Esophagus squamous epithelium (tissue), 5 donors: ENCODE results near the gene TMPRSS5. TPM values are rescaled to one million over a fixed set of nuclear protein-coding genes. Genes with fewer than 3 reads are reported as not detected.

ENCODE experiments used
- DNase-seq: peaks from one replicate; lab custom pipeline; 2025; lab: John Stamatoyannopoulos, UW
- H3K27ac ChIP-seq, 4 donors: fragments of 200-600 bp; sonication (generic); one replicate each; pipeline ENCODE4 v1.5.1; 2016 to 2019; ENCODE audit warnings: mild to moderate bottlenecking in 1 of 4
- H3K27me3 ChIP-seq, 4 donors: fragments of 200-600 bp; sonication (generic); 1 replicate in 3 of 4; 2 replicates in 1 of 4; pipeline versions ENCODE4 v1.5.1 to v1.6.0; 2017 to 2021; ENCODE audit warnings: antibody characterized with exemption in 1 of 4
- H3K36me3 ChIP-seq, 3 donors: fragments of 200-600 bp; sonication (generic); one replicate each; pipeline ENCODE4 v1.5.1; 2016 to 2019
- H3K4me1 ChIP-seq, 3 donors: fragments of 200-600 bp; sonication (generic); one replicate each; pipeline ENCODE4 v1.5.1; 2017 to 2019
- H3K4me3 ChIP-seq, 4 donors: fragments of 200-600 bp; sonication (generic); 1 replicate in 3 of 4; 2 replicates in 1 of 4; pipeline ENCODE4 v1.5.1; 2016 to 2019; ENCODE audit warnings: mild to moderate bottlenecking in 2 of 4, moderate library complexity in 1 of 4
- H3K9me3 ChIP-seq, 3 donors: fragments of 200-600 bp; sonication (generic); one replicate each; pipeline ENCODE4 v1.5.1; 2016 to 2019
- POLR2A ChIP-seq, 4 donors: fragments of 450-650 bp; IDR thresholded peaks; one replicate each; pipeline ENCODE4 v1.6.1; 2017; ENCODE audit warnings: antibody characterized with exemption in 4 of 4, mild to moderate bottlenecking in 4 of 4, moderate library complexity in 3 of 4
- WGBS, 2 donors: methylation state at CpG; one replicate each; pipeline ENCODE4 v1.1.5; 2018; 5-methylcytosine and 5-hydroxymethylcytosine counted together
- intact Hi-C: fragments of 100-400 bp; cut with DNase I; formaldehyde crosslinking; loops from one replicate; pipeline ENCODE4 v1.15.0; 2022
- total RNA-seq, 4 donors: library from RNA; depleted of rRNA; stranded (reverse); fragments of >200 nt; gene quantifications; one replicate each; pipeline ENCODE4 v1.1.0, GENCODE V29; 2016
- TF ChIP-seq, protein P1 (sequence below), 6 experiments: fragments of 450-650 bp in 4 of 6; fragments of 200-600 bp in 2 of 6; sonication (generic) in 2 of 6; IDR thresholded peaks; one replicate each; pipeline ENCODE4 v1.5.1; 2016 to 2019; ENCODE audit warnings: antibody characterized with exemption in 6 of 6, mild to moderate bottlenecking in 4 of 6, moderate library complexity in 4 of 6
- donor health status: DM: yes; HTN: yes; CAD: no.

TMPRSS5 gene
- total RNA-seq, 4 donors from 2014 or later = 0.19 to 1.3 (median 0.35) TPM; not detected in 1

DNA sequence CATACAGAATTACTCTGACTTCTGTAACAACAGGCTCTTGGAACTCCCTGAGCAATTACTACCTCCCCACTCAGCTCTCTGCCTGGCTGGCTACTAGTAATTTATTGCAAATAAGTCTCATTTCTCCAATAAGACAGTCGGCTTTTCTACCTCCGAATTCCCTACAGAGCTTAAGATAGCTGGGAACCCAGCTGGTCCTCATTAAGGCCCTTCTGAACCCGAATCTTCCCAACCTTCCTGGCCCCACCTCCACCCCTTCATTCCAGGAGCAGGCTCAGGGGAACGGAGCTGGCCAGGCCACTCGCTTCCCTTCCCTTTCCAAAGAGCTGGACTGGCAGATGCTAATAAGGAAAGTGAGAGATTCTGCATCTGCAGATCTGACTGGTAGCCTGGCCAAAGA lies 21.6 kb downstream of the TMPRSS5 start:
- 67 to 78% methylated on average over 2 to 4 of the region's 5 CpGs for WGBS, 2 donors
- no peak for TF ChIP-seq POLR2A (IDR thresholded peaks at IDR 0.05)
- TF ChIP-seq, protein P1, sequence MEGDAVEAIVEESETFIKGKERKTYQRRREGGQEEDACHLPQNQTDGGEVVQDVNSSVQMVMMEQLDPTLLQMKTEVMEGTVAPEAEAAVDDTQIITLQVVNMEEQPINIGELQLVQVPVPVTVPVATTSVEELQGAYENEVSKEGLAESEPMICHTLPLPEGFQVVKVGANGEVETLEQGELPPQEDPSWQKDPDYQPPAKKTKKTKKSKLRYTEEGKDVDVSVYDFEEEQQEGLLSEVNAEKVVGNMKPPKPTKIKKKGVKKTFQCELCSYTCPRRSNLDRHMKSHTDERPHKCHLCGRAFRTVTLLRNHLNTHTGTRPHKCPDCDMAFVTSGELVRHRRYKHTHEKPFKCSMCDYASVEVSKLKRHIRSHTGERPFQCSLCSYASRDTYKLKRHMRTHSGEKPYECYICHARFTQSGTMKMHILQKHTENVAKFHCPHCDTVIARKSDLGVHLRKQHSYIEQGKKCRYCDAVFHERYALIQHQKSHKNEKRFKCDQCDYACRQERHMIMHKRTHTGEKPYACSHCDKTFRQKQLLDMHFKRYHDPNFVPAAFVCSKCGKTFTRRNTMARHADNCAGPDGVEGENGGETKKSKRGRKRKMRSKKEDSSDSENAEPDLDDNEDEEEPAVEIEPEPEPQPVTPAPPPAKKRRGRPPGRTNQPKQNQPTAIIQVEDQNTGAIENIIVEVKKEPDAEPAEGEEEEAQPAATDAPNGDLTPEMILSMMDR (IDR thresholded peaks at IDR 0.05) = no peak
- no peak overlapping the region for H3K4me3 ChIP-seq
- DNase-seq = no peak
- H3K36me3 ChIP-seq = no peaks in the 10 kb centered on the region
- no peak overlapping the region for H3K27ac ChIP-seq
- intact Hi-C loops = no loop called here
- peaks cover 0 to 6% (median 0%) of the 10 kb centered on the region in 3 donors for H3K4me1 ChIP-seq
- no peaks in the 10 kb centered on the region for H3K9me3 ChIP-seq
- H3K27me3 ChIP-seq = no peaks in the 10 kb centered on the region

DNA sequence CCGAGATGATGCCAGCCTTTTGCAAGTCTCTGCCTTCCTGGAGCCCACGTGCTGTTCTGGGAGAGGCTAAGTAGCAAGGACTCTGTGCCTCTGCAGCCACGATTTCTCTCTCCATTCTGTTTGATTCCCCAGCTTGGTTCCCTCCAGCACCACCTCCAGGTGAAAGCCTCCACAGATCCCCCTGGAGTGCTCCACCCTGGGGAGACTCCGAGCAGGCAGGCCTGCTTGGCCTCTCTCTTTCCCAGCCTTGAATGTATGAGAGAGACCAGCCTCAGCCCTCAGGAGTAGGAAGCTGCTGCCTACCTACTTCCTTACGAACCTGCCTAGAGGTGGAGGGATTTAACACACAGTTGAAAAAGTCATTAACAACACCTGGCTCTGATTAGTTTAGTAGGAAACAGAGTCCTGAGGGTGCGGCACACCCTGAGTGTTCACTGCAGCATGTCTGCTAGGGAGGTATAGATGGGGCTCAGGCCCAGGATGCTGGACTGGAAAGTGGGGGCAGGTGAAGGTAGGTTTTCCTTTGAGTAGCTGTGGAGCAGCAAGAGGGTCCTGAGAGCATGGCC lies 22.5 kb downstream of the TMPRSS5 start:
- no peak for TF ChIP-seq POLR2A (IDR thresholded peaks at IDR 0.05)
- TF ChIP-seq, protein P1 (IDR thresholded peaks at IDR 0.05) = no peak
- intact Hi-C loops = no loop called here
- Histone ChIP-seq H3K4me1 (peaks cover 0 to 6% (median 0%) of the 10 kb centered on the region in 3 donors), H3K36me3 (no peaks in the 10 kb centered on the region), H3K27ac (no peak overlapping the region), H3K9me3 (no peaks in the 10 kb centered on the region), H3K27me3 (no peaks in the 10 kb centered on the region), H3K4me3 (no peak overlapping the region)
- WGBS, 2 donors = 77% methylated on average over 4 of the region's 6 CpGs
- no peak for DNase-seq

- H3K27ac ChIP-seq = no peak overlapping the region
- no peak overlapping the region for H3K4me3 ChIP-seq
- intact Hi-C loops = no loop called here
- TF ChIP-seq, protein P1 (IDR thresholded peaks at IDR 0.05) = no peak
- TF ChIP-seq POLR2A (IDR thresholded peaks at IDR 0.05) = no peak
- no peaks in the 10 kb centered on the region for H3K36me3 ChIP-seq
- peaks cover 0 to 6% (median 0%) of the 10 kb centered on the region in 3 donors for H3K4me1 ChIP-seq
- H3K27me3 ChIP-seq = no peaks in the 10 kb centered on the region
- no peaks in the 10 kb centered on the region for H3K9me3 ChIP-seq
- no peak for DNase-seq
- WGBS, 2 donors = 73 to 83% methylated on average over 4 to 9 of the region's 10 CpGs
Observed at GRCh38 chr11:113681711-113682413, 24.2 kb downstream of the TMPRSS5 start.

DNA sequence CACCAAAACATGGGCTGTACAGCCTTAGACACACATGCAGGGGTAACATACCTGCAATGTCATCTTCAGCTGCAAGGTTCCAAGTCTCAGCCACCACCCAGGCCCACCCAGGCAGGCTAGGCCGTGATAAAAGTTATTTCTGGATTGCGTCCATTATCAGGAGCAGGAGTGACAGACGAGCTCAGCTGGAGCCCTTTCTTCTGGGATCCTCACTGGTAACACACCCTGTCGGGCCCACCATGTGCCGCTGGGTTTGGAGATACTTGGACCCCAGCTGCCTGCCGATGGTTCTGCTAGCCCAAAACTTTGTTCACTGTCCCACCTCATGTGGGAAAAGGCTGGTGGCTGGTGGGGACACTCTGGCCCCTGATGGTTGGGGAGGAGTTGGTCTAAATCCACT lies 24.8 kb downstream of the TMPRSS5 start:
- DNase-seq = no peak
- no peak for TF ChIP-seq POLR2A (IDR thresholded peaks at IDR 0.05)
- TF ChIP-seq, protein P1 (IDR thresholded peaks at IDR 0.05) = no peak
- 67 to 79% methylated on average over 2 to 6 of the region's 6 CpGs for WGBS, 2 donors
- Histone ChIP-seq H3K36me3 (no peaks in the 10 kb centered on the region), H3K27me3 (no peaks in the 10 kb centered on the region), H3K27ac (no peak overlapping the region), H3K4me1 (peaks cover 0 to 6% (median 0%) of the 10 kb centered on the region in 3 donors), H3K4me3 (no peak overlapping the region), H3K9me3 (no peaks in the 10 kb centered on the region)
- intact Hi-C loops = no loop called here

DNA sequence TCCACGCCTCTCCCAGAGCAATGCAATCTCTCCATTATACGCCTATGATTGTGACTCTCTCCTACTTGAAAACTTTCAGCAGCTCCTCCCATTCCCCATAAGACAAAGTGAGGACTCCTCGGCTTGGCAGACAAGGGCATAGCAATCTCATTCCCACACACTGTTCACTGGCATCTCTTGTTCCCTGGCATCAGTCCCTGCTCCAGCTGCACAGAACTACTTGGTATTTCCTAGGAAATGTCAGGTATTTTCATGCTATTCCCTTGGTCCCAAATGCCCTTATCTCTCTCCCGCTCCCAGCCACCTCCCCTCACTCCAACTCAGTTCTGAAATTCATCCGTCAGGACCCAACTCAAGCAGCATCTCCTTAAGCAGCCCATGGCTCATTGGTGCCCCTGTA lies 28.4 kb downstream of the TMPRSS5 start:
- no peak for DNase-seq
- intact Hi-C loops = no loop called here
- Histone ChIP-seq H3K27me3 (no peaks in the 10 kb centered on the region), H3K4me1 (peaks cover 0 to 6% (median 0%) of the 10 kb centered on the region in 3 donors), H3K36me3 (no peaks in the 10 kb centered on the region), H3K9me3 (no peaks in the 10 kb centered on the region), H3K4me3 (no peak overlapping the region), H3K27ac (no peak overlapping the region)
- 84 to 85% methylated on average over 5 of the region's 5 CpGs for WGBS, 2 donors
- TF ChIP-seq, protein P1 (IDR thresholded peaks at IDR 0.05) = no peak
- TF ChIP-seq POLR2A (IDR thresholded peaks at IDR 0.05) = no peak
